GM19239 (cell line): ENCODE results near the gene FGFBP2.

Experiments
- DNase-seq: peaks from one replicate; pipeline ENCODE4 v3.0.0; 2011; ENCODE audit warnings: low spot score; ENCODE audit not compliant: insufficient read length
- FAIRE-seq: peaks from 2 replicates; lab custom pipeline; 2011; peaks lifted over from hg19 to GRCh38; lab: Jason Lieb, UNC

Gene FGFBP2

GRCh38 chr4:15963001-15963451, at the start of gene FGFBP2:
FGFBP2 (minus strand) TSS chr4:15963175; CDS start chr4:15963129, 46 bp downstream.
- DNase-seq: no peak
- peak; percentile 14 for FAIRE-seq

GRCh38 chr4:16011173-16011572, 48.2 kb upstream of the FGFBP2 start:
- FAIRE-seq (no peak), DNase-seq (no peak)

GRCh38 chr4:16009153-16009552, 46.2 kb upstream of the FGFBP2 start:
- FAIRE-seq: no peak
- DNase-seq: no peak

GRCh38 chr4:16007471-16008095, 44.6 kb upstream of the FGFBP2 start:
- no peak for FAIRE-seq
- DNase-seq: no peak

- no peak for DNase-seq
- FAIRE-seq: no peak
Measured at GRCh38 chr4:16006771-16007446, 43.9 kb upstream of the FGFBP2 start.

- FAIRE-seq: no peak
- DNase-seq: no peak
Measured at GRCh38 chr4:16005676-16006075, 42.7 kb upstream of the FGFBP2 start.

GRCh38 chr4:16001484-16001858, 38.5 kb upstream of the FGFBP2 start:
- FAIRE-seq: peak; percentile 87
- peak; percentile 53 for DNase-seq

GRCh38 chr4:16000708-16001483, 37.9 kb upstream of the FGFBP2 start:
- FAIRE-seq (no peak), DNase-seq (no peak)

- FAIRE-seq (no peak), DNase-seq (no peak)
Measured at GRCh38 chr4:15996773-15997172, 33.8 kb upstream of the FGFBP2 start.

- DNase-seq: no peak
- FAIRE-seq: no peak
Measured at GRCh38 chr4:15995826-15996225, 32.9 kb upstream of the FGFBP2 start.

GRCh38 chr4:15992167-15992485, 29.2 kb upstream of the FGFBP2 start:
- FAIRE-seq (no peak), DNase-seq (no peak)

- DNase-seq (no peak), FAIRE-seq (no peak)
Measured at GRCh38 chr4:15990570-15991285, 27.8 kb upstream of the FGFBP2 start.

- no peak for DNase-seq
- no peak for FAIRE-seq
Measured at GRCh38 chr4:15989424-15989823, 26.4 kb upstream of the FGFBP2 start.

- DNase-seq: no peak
Measured at GRCh38 chr4:15988222-15988621, 25.2 kb upstream of the FGFBP2 start.

GRCh38 chr4:15986907-15987306, 23.9 kb upstream of the FGFBP2 start:
- DNase-seq (no peak), FAIRE-seq (no peak)

More at GRCh38 chr4:15988222-15988621, 25.2 kb upstream of the FGFBP2 start:
- FAIRE-seq: no peak

GRCh38 chr4:15983610-15984009, 20.6 kb upstream of the FGFBP2 start:
- DNase-seq (no peak), FAIRE-seq (no peak)

GRCh38 chr4:15982842-15983524, 20.0 kb upstream of the FGFBP2 start:
- DNase-seq (no peak), FAIRE-seq (no peak)

GRCh38 chr4:15976456-15977447, 13.8 kb upstream of the FGFBP2 start:
- no peak for DNase-seq
- FAIRE-seq: no peak
